CD4-positive, alpha-beta T cell treated with Interleukin-6 for 4 hours (primary cell): ENCODE measurements around the gene CILP.

Source experiments
- DNase-seq: peaks from one replicate; pipeline ENCODE4 v3.0.0-alpha.2; 2020; ENCODE audit warnings: mixed read lengths

CILP gene

GRCh38 chr15:65221697-65222096 lies 10.4 kb upstream of the CILP start:
- DNase-seq: no peak

GRCh38 chr15:65219137-65219536 lies 7.9 kb upstream of the CILP start:
- no peak for DNase-seq

GRCh38 chr15:65217526-65218482 lies 6.5 kb upstream of the CILP start:
- DNase-seq: no peak

- no peak for DNase-seq
These were observed 4.2 kb upstream of the CILP start for GRCh38 chr15:65215496-65215895.

- DNase-seq: no peak
These were observed 2.7 kb upstream of the CILP start for GRCh38 chr15:65214010-65214409.

GRCh38 chr15:65213241-65213640 lies 2.0 kb upstream of the CILP start:
- no peak for DNase-seq

- DNase-seq: peak; percentile 43
These were observed 824 bp upstream of the CILP start for GRCh38 chr15:65212097-65212496.

GRCh38 chr15:65211482-65211982 lies 259 bp upstream of the CILP start:
- no peak for DNase-seq

GRCh38 chr15:65209701-65210643 lies 1.3 kb downstream of the CILP start:
- no peak for DNase-seq

- no peak for DNase-seq
These were observed 2.6 kb downstream of the CILP start for GRCh38 chr15:65208647-65209046.

GRCh38 chr15:65207280-65207840 lies 3.9 kb downstream of the CILP start:
- no peak for DNase-seq

- no peak for DNase-seq
These were observed 4.5 kb downstream of the CILP start for GRCh38 chr15:65206750-65207149.

GRCh38 chr15:65204931-65205660 lies 6.2 kb downstream of the CILP start:
- no peak for DNase-seq

GRCh38 chr15:65204236-65204930 lies 6.9 kb downstream of the CILP start:
- DNase-seq: no peak

GRCh38 chr15:65201918-65202317 lies 9.4 kb downstream of the CILP start:
- no peak for DNase-seq

GRCh38 chr15:65198571-65198970 lies 12.7 kb downstream of the CILP start:
- DNase-seq: no peak

- no peak for DNase-seq
These were observed 14.0 kb downstream of the CILP start for GRCh38 chr15:65197337-65197645.

- no peak for DNase-seq
These were observed 14.5 kb downstream of the CILP start for GRCh38 chr15:65196637-65197336.

GRCh38 chr15:65195548-65195923 lies 15.7 kb downstream of the CILP start:
- no peak for DNase-seq

GRCh38 chr15:65194826-65195547 lies 16.3 kb downstream of the CILP start:
- DNase-seq: no peak

GRCh38 chr15:65192016-65192415 lies 19.3 kb downstream of the CILP start:
- DNase-seq: no peak
